GM21367 (cell line): ENCODE results near the gene SSH2.
"Not testable (repeated sequence)": the region's sequence is repeated elsewhere in the genome, so short reads cannot be mapped to it uniquely, and the experiment has no call there.

Experiments used
- ATAC-seq: cut with Tn5 transposase; IDR thresholded peaks from one replicate; pipeline ENCODE4 v1.9.1; 2021; ENCODE audit not compliant: unreplicated experiment

Gene SSH2

GRCh38 chr17:29931231-29931932 lies 1.4 kb upstream of the SSH2 start:
- ATAC-seq, result peak; percentile 58

DNA sequence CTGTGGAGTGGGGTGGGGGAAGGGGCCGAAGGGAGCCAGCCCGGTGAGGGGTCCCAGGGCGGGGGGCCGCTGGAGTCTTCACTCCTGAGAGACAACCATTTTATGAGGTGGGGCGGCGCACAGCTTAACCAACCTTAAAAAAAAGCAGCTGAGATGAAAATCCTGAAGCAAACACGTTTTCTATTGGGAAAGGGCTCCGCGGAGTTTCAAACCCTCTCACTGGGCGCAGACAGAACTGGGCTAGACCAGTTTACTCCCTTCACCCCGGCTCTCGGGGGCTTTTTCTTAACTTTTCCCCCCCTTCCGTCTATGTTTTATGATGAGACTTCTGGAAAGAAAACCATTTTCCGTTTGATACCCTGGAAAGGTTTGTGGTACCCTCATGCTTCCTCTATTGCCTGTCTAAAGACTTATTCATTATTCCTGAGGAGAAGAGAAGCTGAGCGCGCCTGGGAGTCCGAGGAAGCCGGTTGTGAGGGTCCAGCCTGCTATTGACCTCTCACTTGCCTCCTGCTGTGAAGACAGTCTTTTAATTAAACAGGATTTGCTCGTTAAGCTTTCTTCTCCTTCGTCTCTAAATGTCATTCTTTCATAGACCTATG lies 482 bp upstream of the SSH2 start:
- no peak for ATAC-seq

DNA sequence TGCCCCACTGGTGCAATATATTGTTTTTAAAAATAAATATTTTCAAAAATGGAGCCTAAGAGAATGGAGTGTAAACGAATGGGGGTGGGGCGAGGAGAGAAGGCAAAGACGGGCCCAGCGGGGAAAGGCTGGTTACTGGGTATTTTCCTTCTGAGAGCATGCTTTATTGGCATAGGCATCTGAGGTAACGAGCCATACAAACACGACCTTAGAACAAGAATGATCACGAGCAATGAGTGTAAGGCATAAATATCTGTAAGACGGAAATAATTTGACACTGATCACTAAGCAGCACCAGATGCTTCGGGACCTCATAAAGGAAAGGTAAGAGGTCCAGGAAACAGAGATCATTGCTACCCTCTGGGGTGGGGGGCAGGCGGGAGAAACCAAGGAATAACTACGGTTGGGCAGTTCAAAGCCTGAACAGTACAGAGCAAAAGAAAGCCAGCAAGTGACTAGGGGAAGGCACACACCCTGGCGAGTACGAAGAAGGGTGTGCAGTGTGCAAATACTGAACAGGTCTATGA lies 959 bp downstream of the SSH2 start:
- no peak for ATAC-seq

DNA sequence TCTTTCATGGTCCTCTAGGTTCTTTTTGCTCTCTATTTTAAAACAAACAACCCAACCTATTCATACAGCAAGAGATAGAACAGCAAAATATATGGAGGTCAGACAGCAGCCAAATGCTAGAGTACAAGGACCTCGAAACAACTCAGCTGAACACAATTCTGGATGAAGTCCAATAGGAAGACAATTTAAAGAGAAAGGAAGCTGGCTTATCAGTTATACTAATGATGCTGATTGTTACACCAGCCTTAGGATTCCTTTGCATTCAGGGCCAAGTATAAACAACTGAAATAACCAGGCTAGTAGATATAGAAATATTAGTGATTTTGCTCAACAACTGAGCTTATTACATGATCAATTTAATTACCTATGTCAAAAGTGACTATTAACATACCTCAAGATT lies 2.5 kb downstream of the SSH2 start:
- ATAC-seq, result no peak

GRCh38 chr17:29924786-29925185 lies 5.2 kb downstream of the SSH2 start:
- ATAC-seq, result no peak

- ATAC-seq, result no peak
Measured at GRCh38 chr17:29918922-29919856, 10.8 kb downstream of the SSH2 start.

- no peak for ATAC-seq
Measured at GRCh38 chr17:29918016-29918415, 12.0 kb downstream of the SSH2 start.

DNA sequence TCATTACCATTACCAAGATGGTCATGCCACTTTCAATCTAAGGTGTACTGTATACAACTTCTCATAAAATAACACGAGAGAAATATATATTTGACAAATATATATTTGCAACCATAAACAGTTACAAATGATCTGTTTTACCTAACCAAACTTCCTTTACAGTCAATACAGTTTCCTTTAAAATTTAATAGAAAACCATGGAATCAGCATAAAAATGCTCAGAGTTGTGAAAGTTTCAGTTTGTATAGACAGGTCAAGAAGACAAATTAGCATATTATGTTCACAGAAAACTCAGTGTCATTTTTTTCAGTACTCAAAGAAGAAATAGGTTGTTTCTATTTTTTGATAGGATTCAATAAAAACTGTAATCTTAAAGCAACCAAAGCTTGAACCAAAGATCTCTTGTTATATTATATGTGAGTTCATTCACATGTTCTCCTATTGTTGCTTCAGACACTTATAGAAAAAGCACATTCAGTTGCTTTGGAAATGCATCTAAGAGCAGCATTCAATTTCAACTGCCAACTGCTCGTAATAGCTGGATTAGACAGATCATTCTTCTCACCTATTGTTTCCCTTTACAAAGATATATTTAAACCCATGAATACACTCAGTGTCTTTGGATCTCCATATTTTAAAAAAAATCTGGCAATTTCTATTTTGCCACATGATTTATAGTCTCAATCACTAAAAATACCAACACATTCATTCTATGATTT lies 15.1 kb downstream of the SSH2 start:
- ATAC-seq, result no peak

DNA sequence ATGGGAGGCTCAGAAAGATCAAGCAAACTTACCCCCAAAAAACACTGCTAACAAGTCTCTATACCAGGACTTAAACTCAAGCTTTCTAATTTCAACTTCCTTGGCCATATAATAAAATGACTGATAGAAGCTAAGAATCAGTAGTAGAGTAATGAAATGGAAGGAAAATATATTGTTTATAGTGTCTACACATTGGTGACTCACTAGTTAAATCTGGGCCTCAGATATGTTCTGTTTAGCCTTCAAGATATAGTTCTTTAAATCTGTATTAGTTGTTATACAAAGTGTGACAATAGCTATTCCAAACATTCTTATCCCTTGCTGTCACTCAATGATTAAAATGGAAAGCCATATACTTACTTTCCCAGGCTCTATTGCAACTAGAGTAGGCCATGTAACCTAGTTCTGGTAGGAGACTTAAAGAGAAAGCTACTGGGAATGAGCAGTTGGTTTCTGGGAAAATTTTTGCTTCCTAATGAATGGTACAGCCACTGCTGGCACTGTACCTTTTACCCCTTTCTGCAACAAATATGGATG lies 18.3 kb downstream of the SSH2 start:
- no peak for ATAC-seq

GRCh38 chr17:29909236-29910003 lies 20.6 kb downstream of the SSH2 start:
- no peak for ATAC-seq

GRCh38 chr17:29906969-29907368 lies 23.1 kb downstream of the SSH2 start:
- no peak for ATAC-seq

DNA sequence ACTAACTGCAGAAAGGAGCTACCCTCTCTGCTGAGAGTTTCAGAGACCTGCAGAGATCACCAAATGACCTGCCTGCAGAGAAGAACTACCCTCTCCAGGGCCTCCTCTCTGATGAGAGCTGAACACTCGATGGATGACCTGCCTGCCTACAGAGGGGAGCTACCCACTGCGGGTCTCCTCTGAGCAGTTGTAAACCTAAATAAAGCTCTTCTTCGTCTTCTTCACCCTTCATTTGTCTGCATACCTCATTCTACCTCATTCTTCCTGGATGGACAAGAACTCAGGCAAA lies 24.2 kb downstream of the SSH2 start:
- no peak for ATAC-seq

- ATAC-seq, result no peak
Measured at GRCh38 chr17:29905086-29905878, 24.7 kb downstream of the SSH2 start.

DNA sequence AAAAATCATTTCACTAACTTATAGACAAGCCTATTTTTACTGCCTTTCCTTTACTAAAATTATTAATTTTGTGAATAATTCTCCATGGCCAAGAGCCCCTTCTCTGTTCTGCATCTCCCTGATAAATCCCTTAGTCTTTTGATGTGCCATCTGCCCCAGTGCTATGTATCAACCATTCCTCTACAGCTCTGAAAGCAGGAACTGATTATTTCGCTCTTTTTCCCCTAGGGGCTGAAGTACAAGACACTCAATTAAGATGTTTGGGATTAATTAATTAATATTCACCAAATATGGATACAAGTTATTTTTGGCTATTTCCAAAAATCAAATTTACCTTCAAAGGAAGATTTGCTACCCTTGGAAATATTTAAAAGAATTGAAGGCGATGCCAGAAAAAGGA lies 26.6 kb downstream of the SSH2 start:
- no peak for ATAC-seq

DNA sequence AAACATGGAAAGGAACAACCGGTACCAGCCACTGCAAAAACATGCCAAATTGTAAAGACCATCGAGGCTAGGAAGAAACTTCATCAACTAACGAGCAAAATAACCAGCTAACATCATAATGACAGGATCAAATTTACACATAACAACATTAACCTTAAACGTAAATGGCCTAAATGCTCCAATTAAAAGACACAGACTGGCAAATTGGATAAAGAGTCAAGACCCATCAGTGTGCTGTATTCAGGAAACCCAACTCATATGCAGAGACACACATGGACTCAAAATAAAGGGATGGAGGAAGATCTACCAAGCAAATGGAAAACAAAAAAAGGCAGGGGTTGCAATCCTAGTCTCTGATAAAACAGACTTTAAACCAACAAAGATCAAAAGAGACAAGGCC lies 32.9 kb downstream of the SSH2 start:
- not testable (repeated sequence) for ATAC-seq

DNA sequence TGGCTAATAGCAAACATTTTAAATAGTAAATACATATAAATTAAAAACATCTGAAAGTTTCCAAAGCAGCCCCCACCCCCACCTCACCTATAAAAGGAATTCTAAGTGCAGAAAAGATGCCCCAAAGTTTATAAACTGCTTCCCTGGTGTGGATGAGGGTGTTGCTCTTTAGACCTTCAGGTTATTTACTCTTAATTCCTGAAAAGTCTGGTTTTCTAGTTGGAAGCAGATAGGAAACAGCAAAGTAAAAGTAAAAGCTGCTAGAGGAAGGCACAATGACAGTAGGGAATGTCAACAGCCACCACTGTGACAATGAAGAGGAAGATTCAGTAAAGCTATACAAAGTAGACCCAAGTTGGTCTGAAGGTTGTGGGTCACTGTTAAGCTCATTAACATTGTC lies 37.8 kb downstream of the SSH2 start:
- no peak for ATAC-seq

DNA sequence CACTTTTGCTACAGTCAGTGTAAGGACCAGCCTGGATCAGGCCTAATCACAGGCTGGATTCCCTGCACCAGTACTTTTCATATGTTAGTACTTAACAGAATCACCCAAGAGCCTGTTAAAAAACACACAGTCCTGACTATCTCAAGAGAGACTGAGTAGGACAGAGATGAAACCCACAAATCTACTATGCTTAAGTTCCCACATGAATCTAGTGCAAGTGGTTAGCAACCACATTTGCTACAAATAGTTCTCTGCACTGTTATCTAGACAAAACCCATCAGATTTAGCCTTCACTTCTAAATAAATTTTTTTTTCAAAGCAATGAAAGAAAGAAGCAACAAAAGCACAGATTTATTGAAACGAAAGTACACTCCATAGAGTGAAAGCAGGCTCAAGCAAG lies 38.9 kb downstream of the SSH2 start:
- ATAC-seq, result no peak

GRCh38 chr17:29885031-29885640 lies 44.9 kb downstream of the SSH2 start:
- ATAC-seq, result no peak

- ATAC-seq, result no peak
Measured at GRCh38 chr17:29883497-29883896, 46.5 kb downstream of the SSH2 start.
